Peyer's patch (tissue), 4 donors: ENCODE data around the gene HS3ST5. TPM values are rescaled to one million over a fixed set of nuclear protein-coding genes. Genes with fewer than 3 reads are reported as not detected.
"Not testable (repeated sequence)": the region's sequence is repeated elsewhere in the genome, so short reads cannot be mapped to it uniquely, and the experiment has no call there.

Experiments
- DNase-seq, 3 donors: peaks; one replicate each; pipeline ENCODE4 v3.0.0-alpha.2; 2017 to 2019
- H3K27ac ChIP-seq, 4 donors: fragments of 200-600 bp; sonication (generic); one replicate each; pipeline ENCODE4 v1.5.1; 2016 to 2019
- H3K27me3 ChIP-seq, 2 donors: fragments of 200-600 bp; sonication (generic); one replicate each; pipeline ENCODE4 v1.5.1; 2019
- H3K36me3 ChIP-seq, 3 donors: fragments of 200-600 bp; sonication (generic); one replicate each; pipeline ENCODE4 v1.5.1; 2016 to 2019
- H3K4me1 ChIP-seq, 4 donors: fragments of 200-600 bp; sonication (generic); one replicate each; pipeline ENCODE4 v1.5.1; 2016 to 2019
- H3K4me3 ChIP-seq, 4 donors: fragments of 200-600 bp; sonication (generic); 1 replicate in 3 of 4; 2 replicates in 1 of 4; pipeline ENCODE4 v1.5.1; 2016 to 2019; ENCODE audit warnings: mild to moderate bottlenecking in 1 of 4
- H3K9me3 ChIP-seq, 4 donors: fragments of 200-600 bp; sonication (generic); one replicate each; pipeline ENCODE4 v1.5.1; 2016 to 2019; ENCODE audit warnings: mild to moderate bottlenecking in 1 of 4
- CTCF ChIP-seq, 6 experiments: fragments of 450-650 bp in 4 of 6; fragments of 200-600 bp in 2 of 6; sonication (generic) in 1 of 6; IDR thresholded peaks; one replicate each; pipeline ENCODE4 v1.5.1; 2017 to 2019; ENCODE audit warnings: antibody characterized with exemption in 6 of 6, mild to moderate bottlenecking in 3 of 6, moderate library complexity in 1 of 6
- POLR2A ChIP-seq, 2 donors: fragments of 450-650 bp; IDR thresholded peaks; one replicate each; pipeline ENCODE4 v1.5.1; 2017; ENCODE audit warnings: antibody characterized with exemption in 2 of 2, mild to moderate bottlenecking in 2 of 2, moderate library complexity in 2 of 2
- total RNA-seq, 4 donors: library from RNA; depleted of rRNA; stranded (reverse); fragments of >200 nt; gene quantifications; one replicate each; pipeline ENCODE4 v1.1.0, GENCODE V29; 2016

Gene HS3ST5
- total RNA-seq, 4 donors from 2014 or later, result not detected

- Histone ChIP-seq H3K4me3 (no peak overlapping the region), H3K27me3 (no peaks in the 10 kb centered on the region), H3K9me3 (no peaks in the 10 kb centered on the region), H3K36me3 (no peaks in the 10 kb centered on the region), H3K27ac (no peak overlapping the region), H3K4me1 (no peaks in the 10 kb centered on the region)
- no peak for DNase-seq
- TF ChIP-seq POLR2A (IDR thresholded peaks at IDR 0.05) (no peak), CTCF (IDR thresholded peaks at IDR 0.05) (no peak)
Observed at GRCh38 chr6:114039841-114040240, 303.0 kb downstream of the HS3ST5 start.

GRCh38 chr6:114033606-114034005 is 309.2 kb downstream of the HS3ST5 start:
- Histone ChIP-seq H3K36me3 (no peaks in the 10 kb centered on the region), H3K27me3 (no peaks in the 10 kb centered on the region), H3K9me3 (no peaks in the 10 kb centered on the region), H3K4me1 (no peaks in the 10 kb centered on the region), H3K4me3 (no peak overlapping the region), H3K27ac (no peak overlapping the region)
- TF ChIP-seq CTCF (IDR thresholded peaks at IDR 0.05) (no peak), POLR2A (IDR thresholded peaks at IDR 0.05) (no peak)
- no peak for DNase-seq

- TF ChIP-seq POLR2A (IDR thresholded peaks at IDR 0.05), result no peak
- no peak for TF ChIP-seq CTCF (IDR thresholded peaks at IDR 0.05)
- Histone ChIP-seq H3K9me3 (no peaks in the 10 kb centered on the region), H3K4me3 (no peak overlapping the region), H3K27ac (no peak overlapping the region), H3K36me3 (no peaks in the 10 kb centered on the region), H3K27me3 (no peaks in the 10 kb centered on the region), H3K4me1 (no peaks in the 10 kb centered on the region)
- DNase-seq, result no peak
Observed at GRCh38 chr6:114032721-114033120, 310.1 kb downstream of the HS3ST5 start.

GRCh38 chr6:114030767-114031166 is 312.1 kb downstream of the HS3ST5 start:
- no peaks in the 10 kb centered on the region for H3K36me3 ChIP-seq
- H3K4me1 ChIP-seq, result no peaks in the 10 kb centered on the region
- TF ChIP-seq CTCF (IDR thresholded peaks at IDR 0.05) (no peak), POLR2A (IDR thresholded peaks at IDR 0.05) (no peak)
- DNase-seq, result no peak
- H3K27ac ChIP-seq, result no peak overlapping the region
- no peaks in the 10 kb centered on the region for H3K27me3 ChIP-seq
- H3K9me3 ChIP-seq, result no peaks in the 10 kb centered on the region
- H3K4me3 ChIP-seq, result no peak overlapping the region

- Histone ChIP-seq H3K9me3 (no peaks in the 10 kb centered on the region), H3K4me3 (no peak overlapping the region), H3K27ac (no peak overlapping the region), H3K36me3 (no peaks in the 10 kb centered on the region), H3K4me1 (no peaks in the 10 kb centered on the region), H3K27me3 (no peaks in the 10 kb centered on the region)
- TF ChIP-seq CTCF (IDR thresholded peaks at IDR 0.05) (no peak), POLR2A (IDR thresholded peaks at IDR 0.05) (no peak)
- no peak for DNase-seq
Observed at GRCh38 chr6:114024746-114025145, 318.1 kb downstream of the HS3ST5 start.

- no peak for TF ChIP-seq POLR2A (IDR thresholded peaks at IDR 0.05)
- no peak for TF ChIP-seq CTCF (IDR thresholded peaks at IDR 0.05)
- Histone ChIP-seq H3K27me3 (no peaks in the 10 kb centered on the region), H3K36me3 (no peaks in the 10 kb centered on the region), H3K4me3 (no peak overlapping the region), H3K9me3 (no peaks in the 10 kb centered on the region), H3K27ac (no peak overlapping the region), H3K4me1 (no peaks in the 10 kb centered on the region)
- DNase-seq, result no peak
Observed at GRCh38 chr6:114020196-114020595, 322.6 kb downstream of the HS3ST5 start.

GRCh38 chr6:114017146-114017545 is 325.7 kb downstream of the HS3ST5 start:
- H3K27ac ChIP-seq, H3K36me3 ChIP-seq, H3K27me3 ChIP-seq, H3K4me3 ChIP-seq, H3K4me1 ChIP-seq, H3K9me3 ChIP-seq, DNase-seq: not testable (repeated sequence)

- not testable (repeated sequence) for H3K36me3 ChIP-seq, H3K4me1 ChIP-seq, H3K4me3 ChIP-seq, H3K27me3 ChIP-seq, H3K9me3 ChIP-seq, H3K27ac ChIP-seq, DNase-seq
Observed at GRCh38 chr6:114014106-114014505, 328.7 kb downstream of the HS3ST5 start.

GRCh38 chr6:114011486-114011885 is 331.3 kb downstream of the HS3ST5 start:
- not testable (repeated sequence) for H3K4me3 ChIP-seq, H3K36me3 ChIP-seq, H3K9me3 ChIP-seq, DNase-seq, H3K27me3 ChIP-seq, H3K4me1 ChIP-seq, H3K27ac ChIP-seq
